OCI-LY7 (cell line): ENCODE results near the gene MYEOV.

Experiments used
- EZH2phosphoT487 ChIP-seq: fragments of 200-600 bp; sonication (generic); IDR thresholded peaks from 2 replicates; pipeline ENCODE4 v1.6.1; 2018; ENCODE audit warnings: low read depth, borderline replicate concordance, mild to moderate bottlenecking, mixed run types, antibody characterized with exemption, low read length, moderate library complexity, mixed read lengths
- TF ChIP-seq, protein P1 (sequence below): fragments of 200-600 bp; sonication (generic); conservative IDR thresholded peaks from 2 replicates; pipeline ENCODE4 v1.5.1; 2014; ENCODE audit warnings: mild to moderate bottlenecking, antibody characterized with exemption, low read length, moderate library complexity, mixed read lengths

DNA sequence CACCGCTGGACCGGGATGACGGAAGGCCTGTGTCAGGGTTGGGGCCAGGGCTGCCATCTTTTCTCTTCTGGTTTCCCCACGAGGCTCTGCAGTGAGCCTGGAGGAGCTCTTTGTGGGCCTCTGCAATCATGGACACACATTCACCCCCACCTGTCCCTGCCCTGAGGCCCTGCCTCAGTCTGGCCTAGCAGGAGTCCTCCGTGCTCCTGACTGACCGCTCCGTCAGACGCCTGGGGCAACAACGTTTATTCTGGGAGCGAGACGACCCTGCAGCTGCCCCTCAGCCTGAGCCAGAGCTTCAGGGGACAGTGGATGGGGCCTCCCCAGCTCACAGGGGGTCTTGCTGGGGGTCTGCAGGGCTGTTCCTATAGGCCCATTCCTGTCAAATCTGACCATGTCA lies 8.2 kb upstream of the MYEOV start:
- no peak for TF ChIP-seq EZH2phosphoT487
- TF ChIP-seq, protein P1, sequence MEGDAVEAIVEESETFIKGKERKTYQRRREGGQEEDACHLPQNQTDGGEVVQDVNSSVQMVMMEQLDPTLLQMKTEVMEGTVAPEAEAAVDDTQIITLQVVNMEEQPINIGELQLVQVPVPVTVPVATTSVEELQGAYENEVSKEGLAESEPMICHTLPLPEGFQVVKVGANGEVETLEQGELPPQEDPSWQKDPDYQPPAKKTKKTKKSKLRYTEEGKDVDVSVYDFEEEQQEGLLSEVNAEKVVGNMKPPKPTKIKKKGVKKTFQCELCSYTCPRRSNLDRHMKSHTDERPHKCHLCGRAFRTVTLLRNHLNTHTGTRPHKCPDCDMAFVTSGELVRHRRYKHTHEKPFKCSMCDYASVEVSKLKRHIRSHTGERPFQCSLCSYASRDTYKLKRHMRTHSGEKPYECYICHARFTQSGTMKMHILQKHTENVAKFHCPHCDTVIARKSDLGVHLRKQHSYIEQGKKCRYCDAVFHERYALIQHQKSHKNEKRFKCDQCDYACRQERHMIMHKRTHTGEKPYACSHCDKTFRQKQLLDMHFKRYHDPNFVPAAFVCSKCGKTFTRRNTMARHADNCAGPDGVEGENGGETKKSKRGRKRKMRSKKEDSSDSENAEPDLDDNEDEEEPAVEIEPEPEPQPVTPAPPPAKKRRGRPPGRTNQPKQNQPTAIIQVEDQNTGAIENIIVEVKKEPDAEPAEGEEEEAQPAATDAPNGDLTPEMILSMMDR: no peak
